HEK293T (cell line): ENCODE results near the gene FSD2.
A peak's percentile ranks its signal among the peaks of the same experiment; 100 is the strongest.
"Not testable (repeated sequence)": the region's sequence is repeated elsewhere in the genome, so short reads cannot be mapped to it uniquely, and the experiment has no call there.

Experiments
- CTCF ChIA-PET: fragments of 350-600 bp; formaldehyde crosslinking; extraction: SDS; loops from one replicate; lab custom pipeline; 2021; ENCODE audit warnings: antibody characterized with exemption, inconsistent platforms; lab: Yijun Ruan, JAX
- POLR2A ChIA-PET: fragments of 350-600 bp; formaldehyde crosslinking; extraction: SDS; loops from one replicate; lab custom pipeline; 2020; ENCODE audit warnings: antibody characterized with exemption, inconsistent platforms; lab: Yijun Ruan, JAX
- DNase-seq: peaks from one replicate; pipeline ENCODE4 v3.0.0; 2012; ENCODE audit warnings: mixed read lengths; ENCODE audit errors: extremely low spot score
- ARNT ChIP-seq: fragments of 450-650 bp; IDR thresholded peaks from 2 replicates; pipeline ENCODE4 v1.6.1; 2017; ENCODE audit warnings: mild to moderate bottlenecking
- BHLHE40 ChIP-seq: fragments of 450-650 bp; IDR thresholded peaks from 2 replicates; pipeline ENCODE4 v1.6.1; 2016; ENCODE audit warnings: mild to moderate bottlenecking, moderate library complexity, borderline replicate concordance
- CTBP1 ChIP-seq: fragments of 450-650 bp; IDR thresholded peaks from 2 replicates; pipeline ENCODE4 v1.6.1; 2016; ENCODE audit warnings: borderline replicate concordance
- ELF4 ChIP-seq: fragments of 450-650 bp; IDR thresholded peaks from 2 replicates; pipeline ENCODE4 v1.6.1; 2017; ENCODE audit warnings: antibody characterized with exemption
- FOXA1 ChIP-seq: fragments of 450-650 bp; IDR thresholded peaks from 2 replicates; pipeline ENCODE4 v1.6.1; 2016; ENCODE audit warnings: mild to moderate bottlenecking
- FOXM1 ChIP-seq: fragments of 450-650 bp; IDR thresholded peaks from 2 replicates; pipeline ENCODE4 v1.6.1; 2017; ENCODE audit warnings: mild to moderate bottlenecking, borderline replicate concordance
- L3MBTL2 ChIP-seq: fragments of 450-650 bp; conservative IDR thresholded peaks from 2 replicates; pipeline ENCODE4 v1.6.1; 2016; ENCODE audit warnings: mild to moderate bottlenecking
- LEF1 ChIP-seq: fragments of 450-650 bp; IDR thresholded peaks from 2 replicates; pipeline ENCODE4 v1.6.1; 2017; ENCODE audit warnings: mild to moderate bottlenecking, borderline replicate concordance
- NFRKB ChIP-seq: fragments of 450-650 bp; IDR thresholded peaks from 2 replicates; pipeline ENCODE4 v1.6.1; 2016; ENCODE audit warnings: mild to moderate bottlenecking, moderate library complexity
- SP1 ChIP-seq: fragments of 450-650 bp; IDR thresholded peaks from 2 replicates; pipeline ENCODE4 v1.6.1; 2017
- SUZ12 ChIP-seq: fragments of 450-650 bp; IDR thresholded peaks from 2 replicates; pipeline ENCODE4 v1.6.1; 2016; ENCODE audit warnings: mild to moderate bottlenecking
- ZNF384 ChIP-seq: fragments of 450-650 bp; IDR thresholded peaks from 2 replicates; pipeline ENCODE4 v1.6.1; 2016

The FSD2 gene

GRCh38 chr15:82709421-82710207 lies 96.3 kb downstream of the FSD2 start, which contains the start of gene AP3B2:
AP3B2 (minus strand) TSS chr15:82709875; CDS start chr15:82709706, 169 bp downstream.
- POLR2A ChIA-PET, result interaction anchor here (0.6 to 3.5 kb wide), 4 partner anchors 41 to 169 kb away, joined by 3 to 25 read pairs (median 8); partner anchors contain the start of gene RPS17
- CTCF ChIA-PET, result no interaction called here
- DNase-seq, result peak; percentile 94
- TF ChIP-seq L3MBTL2 (peak; percentile 62), ARNT (no peak), FOXM1 (peak; percentile 43; the same call in 1 of the 2 replicates)

- no peak for DNase-seq
- ChIA-PET CTCF (no interaction called here), POLR2A (interaction anchor here (0.6 to 3.5 kb wide), 4 partner anchors 42 to 168 kb away, joined by 3 to 25 read pairs (median 8); partner anchors contain the start of gene RPS17)
- TF ChIP-seq SUZ12, result no peak
- TF ChIP-seq FOXA1, result no peak
- no peak for TF ChIP-seq L3MBTL2
- no peak for TF ChIP-seq FOXM1
- no peak for TF ChIP-seq SP1
- TF ChIP-seq LEF1, result no peak
- no peak for TF ChIP-seq ELF4
- no peak for TF ChIP-seq NFRKB
- no peak for TF ChIP-seq ZNF384
- no peak for TF ChIP-seq BHLHE40
- no peak for TF ChIP-seq CTBP1
Measured at GRCh38 chr15:82709081-82709420, 96.8 kb downstream of the FSD2 start.

- CTCF ChIA-PET, DNase-seq, POLR2A ChIA-PET: not testable (repeated sequence)
Measured at GRCh38 chr15:82705856-82706255, 100.0 kb downstream of the FSD2 start.
